Activated CD4-positive, alpha-beta T cell treated with anti-CD3 and anti-CD28 coated beads for 48 hours (primary cell): ENCODE measurements around the gene OR1K1.
A peak's percentile ranks its signal among the peaks of the same experiment; 100 is the strongest.
"Not testable (repeated sequence)": the region's sequence is repeated elsewhere in the genome, so short reads cannot be mapped to it uniquely, and the experiment has no call there.

ENCODE experiments used
- DNase-seq: peaks from one replicate; pipeline ENCODE4 v3.0.0-alpha.2; 2020

OR1K1 gene

GRCh38 chr9:122800066-122801060, at the start of gene OR1K1:
OR1K1 (plus strand) TSS chr9:122800123; CDS start chr9:122800123, 0 bp downstream.
- DNase-seq = no peak

DNA sequence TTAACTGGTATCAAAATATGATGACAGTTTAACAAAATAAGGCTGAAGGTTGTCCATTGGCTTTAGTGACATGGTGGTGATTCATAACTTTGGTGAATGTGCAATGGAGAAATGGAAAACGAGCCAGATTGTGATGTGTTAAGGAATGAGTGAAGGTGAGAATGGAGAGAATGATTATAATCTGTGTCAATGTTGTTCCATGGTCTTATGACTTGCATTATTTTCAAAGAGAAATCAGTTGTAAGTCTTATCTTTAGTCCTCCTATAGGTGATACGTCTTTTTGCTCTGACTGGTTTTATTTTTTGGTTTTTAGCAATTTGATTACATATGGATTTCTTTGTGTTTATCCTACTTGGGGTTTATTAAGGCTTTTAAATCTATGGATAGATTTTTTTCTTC, 45.1 kb upstream of the OR1K1 start:
- no peak for DNase-seq

GRCh38 chr9:122767817-122768216, 32.1 kb upstream of the OR1K1 start:
- no peak for DNase-seq

DNA sequence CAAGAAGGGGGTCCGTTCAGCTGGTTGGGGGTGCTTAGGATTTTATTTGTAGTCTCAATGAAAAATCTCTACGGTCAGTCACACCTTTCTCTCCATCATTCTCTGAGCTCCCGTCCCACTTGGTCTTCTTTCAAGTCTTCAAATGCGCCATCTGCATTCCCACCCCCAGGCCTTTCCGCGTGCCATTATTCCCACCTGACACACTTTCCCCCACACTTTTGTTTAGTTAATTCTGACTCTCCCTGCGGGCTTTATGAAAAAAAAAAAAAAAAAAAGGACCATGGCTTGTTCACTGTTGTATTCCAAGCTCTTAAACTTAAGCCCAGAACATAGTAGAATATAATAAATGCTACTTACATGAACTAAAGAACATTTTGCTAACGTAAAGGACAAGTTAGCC, 22.9 kb upstream of the OR1K1 start:
- DNase-seq = no peak

DNA sequence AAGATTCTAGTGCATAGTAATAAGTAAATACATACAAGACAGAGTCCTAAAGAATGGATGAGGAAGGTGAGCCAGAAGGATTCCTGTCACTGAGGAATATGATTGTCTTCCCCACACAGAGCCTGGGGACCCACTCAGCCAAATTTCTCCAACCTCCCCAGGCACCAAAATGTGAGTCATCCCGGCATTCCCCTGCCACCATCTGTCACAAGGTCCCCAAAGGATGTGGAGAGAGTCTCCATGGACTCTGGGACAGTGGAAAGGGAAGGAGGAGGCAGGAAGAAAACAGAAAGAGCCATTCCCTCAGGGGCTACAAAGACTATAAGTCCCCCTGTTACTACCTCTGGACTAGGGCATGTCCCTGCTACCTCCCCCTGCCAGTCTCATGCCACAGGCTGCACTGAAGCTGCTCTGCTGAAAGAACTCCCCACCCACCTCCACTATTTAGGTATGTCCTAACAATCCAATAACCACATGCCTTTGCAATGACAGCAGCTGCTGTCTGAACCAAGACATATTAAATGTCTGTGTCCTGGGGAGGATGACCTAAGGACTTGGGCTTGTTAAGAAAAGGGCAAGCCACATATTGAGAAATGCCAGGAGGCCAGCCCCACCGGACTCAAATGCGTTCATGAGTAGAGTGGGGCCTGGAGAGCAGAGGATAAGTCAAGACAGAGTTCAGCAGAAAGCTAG, 21.8 kb upstream of the OR1K1 start:
- DNase-seq = no peak

- no peak for DNase-seq
Observed at GRCh38 chr9:122779181-122779580, 20.7 kb upstream of the OR1K1 start.

DNA sequence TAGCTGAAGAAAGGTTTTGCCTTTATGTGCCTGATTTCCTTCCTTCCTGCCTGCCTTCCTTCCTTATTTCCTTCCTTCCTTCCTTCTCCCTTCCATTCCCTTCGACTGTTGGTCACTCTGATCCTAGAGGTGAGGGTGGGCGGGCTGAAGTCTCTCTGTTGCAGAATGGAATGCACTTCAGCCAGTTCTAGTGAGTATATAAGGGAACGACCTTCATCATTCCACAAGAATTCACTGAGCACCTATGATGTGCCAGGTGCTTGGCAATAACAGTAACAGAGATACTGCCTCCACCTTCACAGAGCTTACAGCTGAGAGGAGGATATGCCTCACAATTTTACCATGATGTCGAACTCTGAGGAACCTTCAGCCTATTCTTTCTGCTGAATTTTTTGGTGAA, 19.9 kb upstream of the OR1K1 start:
- DNase-seq = no peak

DNA sequence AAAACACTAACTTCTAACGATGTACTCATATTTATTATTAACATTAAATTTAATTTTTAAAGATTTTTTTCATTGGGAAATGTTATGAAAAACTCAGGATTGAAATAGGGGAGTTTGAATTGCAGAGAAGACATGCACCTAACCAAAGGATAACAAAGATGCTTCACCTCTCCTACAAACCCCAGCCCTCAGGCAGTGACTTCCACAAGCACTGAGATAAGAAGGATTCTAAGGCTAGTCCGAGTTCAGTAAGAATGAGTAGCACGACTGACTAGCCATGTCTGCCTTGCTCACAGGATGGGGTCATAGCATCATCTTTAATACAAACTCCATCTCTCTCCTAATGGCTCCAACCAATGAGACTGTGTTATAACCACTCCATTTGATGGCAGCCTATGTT, 18.3 kb upstream of the OR1K1 start:
- no peak for DNase-seq

GRCh38 chr9:122785269-122785668, 14.7 kb upstream of the OR1K1 start:
- no peak for DNase-seq

GRCh38 chr9:122786338-122786737, 13.6 kb upstream of the OR1K1 start:
- no peak for DNase-seq

DNA sequence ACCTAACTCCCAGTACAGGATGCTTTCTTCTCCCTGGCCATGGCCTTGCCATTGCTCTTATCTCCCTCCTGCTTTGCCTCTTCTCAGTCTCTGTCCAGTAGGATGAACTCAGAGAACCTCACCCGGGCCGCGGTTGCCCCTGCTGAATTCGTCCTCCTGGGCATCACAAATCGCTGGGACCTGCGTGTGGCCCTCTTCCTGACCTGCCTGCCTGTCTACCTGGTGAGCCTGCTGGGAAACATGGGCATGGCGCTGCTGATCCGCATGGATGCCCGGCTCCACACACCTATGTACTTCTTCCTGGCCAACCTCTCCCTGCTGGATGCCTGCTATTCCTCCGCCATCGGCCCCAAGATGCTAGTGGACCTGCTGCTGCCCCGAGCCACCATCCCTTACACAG, 11.1 kb upstream of the OR1K1 start, which contains the start of gene OR5C1:
Gene OR5C1, plus strand, starts transcription at position 103 of the 400 bp plus-strand sequence. Its CDS starts 0 bp downstream, at position 103.
- DNase-seq = no peak

DNA sequence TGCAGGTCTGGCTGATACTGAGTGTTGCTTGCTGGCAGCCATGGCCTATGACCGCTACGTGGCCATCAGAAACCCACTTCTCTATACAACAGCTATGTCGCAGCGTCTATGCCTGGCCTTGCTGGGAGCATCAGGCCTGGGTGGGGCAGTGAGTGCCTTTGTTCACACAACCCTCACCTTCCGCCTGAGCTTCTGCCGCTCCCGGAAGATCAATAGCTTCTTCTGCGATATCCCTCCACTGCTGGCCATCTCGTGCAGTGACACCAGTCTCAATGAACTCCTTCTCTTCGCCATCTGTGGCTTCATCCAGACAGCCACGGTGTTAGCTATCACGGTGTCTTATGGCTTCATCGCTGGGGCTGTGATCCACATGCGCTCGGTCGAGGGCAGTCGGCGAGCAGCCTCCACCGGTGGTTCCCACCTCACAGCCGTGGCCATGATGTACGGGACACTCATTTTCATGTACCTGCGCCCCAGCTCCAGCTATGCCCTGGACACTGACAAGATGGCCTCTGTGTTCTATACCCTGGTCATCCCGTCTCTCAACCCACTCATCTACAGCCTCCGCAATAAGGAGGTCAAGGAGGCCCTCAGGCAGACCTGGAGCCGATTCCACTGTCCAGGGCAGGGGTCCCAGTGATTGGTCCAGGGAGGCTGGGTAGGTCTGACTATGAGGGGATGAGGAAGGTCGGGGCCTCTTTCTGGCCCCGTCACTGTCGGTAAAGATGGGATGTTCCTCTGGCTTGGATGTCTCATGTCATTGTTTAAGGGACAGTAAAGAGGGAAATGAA, 10.5 kb upstream of the OR1K1 start:
- no peak for DNase-seq

DNA sequence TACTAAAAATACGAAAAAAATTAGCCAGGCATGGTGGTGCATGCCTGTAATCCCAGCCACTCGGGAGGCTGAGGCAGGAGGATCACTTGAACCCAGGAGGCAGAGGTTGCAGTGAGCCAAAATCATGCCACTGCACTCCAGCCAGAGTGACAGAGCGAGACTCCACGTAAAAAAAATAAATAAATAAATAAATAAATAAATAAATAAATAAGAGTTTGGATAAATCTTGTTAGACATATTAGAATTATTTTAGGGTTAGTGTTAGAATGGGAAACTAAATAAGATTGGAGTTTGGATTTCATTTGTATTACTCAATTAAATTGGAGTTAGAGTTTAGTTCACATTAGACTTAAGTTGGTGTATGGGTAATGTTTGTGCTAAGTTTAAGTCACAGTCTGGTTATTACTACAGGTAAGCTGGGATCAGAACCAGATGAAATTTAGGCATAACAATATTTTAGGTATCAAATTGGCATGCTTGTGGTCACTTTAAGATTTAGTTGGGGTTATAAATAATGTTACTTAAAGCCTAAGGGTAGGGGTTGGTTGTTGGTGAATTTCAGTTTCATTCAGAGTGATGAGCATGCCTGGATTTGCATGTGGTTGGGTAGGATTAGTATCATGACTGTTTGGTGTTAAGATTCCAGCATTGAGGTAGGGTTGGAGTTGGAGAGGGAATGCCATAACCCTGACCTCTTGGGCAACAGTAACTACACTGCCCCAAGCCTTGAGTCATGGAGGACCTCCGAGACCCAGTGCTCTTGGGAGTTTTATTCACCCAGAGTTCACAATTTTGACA, 7.9 kb upstream of the OR1K1 start:
- no peak for DNase-seq

DNA sequence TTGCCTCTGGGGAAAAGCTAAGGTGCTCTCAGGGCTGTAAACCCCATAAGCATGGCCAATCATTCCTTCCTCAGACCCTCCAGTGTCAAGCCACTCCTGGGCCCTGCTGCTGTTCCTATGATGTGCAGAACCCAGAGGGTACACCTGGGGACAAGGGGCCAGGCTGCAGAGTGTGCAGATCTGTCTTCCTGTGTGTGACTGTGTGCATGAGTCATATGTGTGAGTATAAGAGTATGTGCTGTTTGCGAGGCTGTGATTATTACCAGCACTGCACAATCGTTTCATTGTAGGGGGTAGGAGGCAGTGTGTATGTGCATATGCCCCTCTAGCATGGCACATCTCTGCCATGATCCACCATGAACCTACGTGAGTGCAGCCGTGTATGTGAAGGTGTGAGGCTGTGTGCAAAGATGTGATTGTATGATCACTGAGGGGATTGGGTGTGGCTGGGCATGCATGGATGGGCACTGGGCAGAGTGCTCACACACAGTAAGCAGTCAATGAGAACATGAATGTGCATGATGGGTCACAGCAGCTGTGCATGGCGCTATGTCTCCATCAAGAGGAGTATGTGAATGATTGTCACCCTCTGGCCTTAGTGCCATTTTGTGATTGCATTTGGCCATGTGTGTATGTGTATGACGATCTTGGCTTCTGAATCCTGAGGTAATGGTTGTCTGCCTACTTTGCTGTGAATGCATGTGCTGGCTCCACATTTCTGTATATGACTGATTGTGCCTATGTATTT, 2.4 kb upstream of the OR1K1 start:
- no peak for DNase-seq

- DNase-seq = peak; percentile 50
Observed at GRCh38 chr9:122806661-122807060, 6.7 kb downstream of the OR1K1 start.

- DNase-seq = peak; percentile 78
Observed at GRCh38 chr9:122807271-122807900, 7.5 kb downstream of the OR1K1 start.

DNA sequence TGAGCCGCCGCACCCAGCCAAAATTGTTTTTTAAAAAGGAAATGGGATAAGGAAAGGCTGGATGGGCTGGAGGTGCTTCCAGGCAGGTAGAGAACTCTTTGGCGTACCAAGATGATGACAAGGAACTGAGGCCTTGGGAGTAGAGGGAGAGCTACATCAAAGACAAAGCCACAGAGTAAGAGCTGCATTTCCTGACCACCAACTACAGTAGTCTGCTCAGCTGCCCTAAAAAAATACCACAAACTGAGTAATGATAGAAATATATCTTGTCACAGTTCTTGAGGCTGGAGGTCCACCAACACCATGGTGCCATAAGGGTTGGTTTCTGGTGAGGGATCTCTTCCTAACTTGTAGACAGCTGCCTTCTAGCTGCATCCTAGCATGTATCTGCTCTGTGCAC, 8.2 kb downstream of the OR1K1 start:
- DNase-seq = no peak

DNA sequence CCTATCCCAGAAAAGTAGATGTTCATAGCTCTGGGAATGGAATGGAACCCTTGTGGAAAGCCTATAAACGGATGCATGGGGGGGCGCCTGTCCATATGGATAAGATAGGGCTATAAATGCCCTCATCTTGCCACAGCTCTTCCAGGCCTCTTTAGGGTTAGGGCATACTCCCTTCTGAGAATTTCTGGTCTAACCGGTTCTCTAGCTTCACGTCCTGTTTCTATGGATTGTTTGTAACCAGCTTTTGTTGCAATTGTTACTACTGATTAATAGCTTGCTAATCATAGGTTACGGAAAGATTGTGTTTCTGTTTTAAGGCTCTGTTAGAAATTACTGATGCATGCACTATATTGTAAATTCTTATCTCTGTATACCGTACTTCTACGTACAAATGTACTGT, 9.3 kb downstream of the OR1K1 start:
- DNase-seq = not testable (repeated sequence)

GRCh38 chr9:122810306-122810946, 10.5 kb downstream of the OR1K1 start:
- DNase-seq = peak; percentile 84

DNA sequence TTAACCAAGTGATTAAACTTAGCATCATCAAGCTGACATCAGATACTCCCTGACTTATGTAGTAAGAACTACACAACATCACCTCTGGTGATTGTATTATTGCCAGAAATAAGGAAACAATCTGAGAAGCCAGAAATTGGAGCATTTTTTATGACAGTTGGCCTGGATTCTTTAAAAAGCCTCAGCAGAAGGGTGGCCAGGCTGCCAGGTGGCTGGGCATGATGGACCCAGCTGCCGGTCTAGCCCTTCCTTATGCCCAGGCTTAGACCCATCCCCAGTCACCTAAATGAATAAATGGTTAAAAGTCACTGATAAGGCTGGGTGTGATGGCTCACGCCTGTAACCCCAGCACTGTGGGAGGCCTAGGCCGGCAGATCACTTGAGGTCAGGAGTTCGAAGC, 12.8 kb downstream of the OR1K1 start:
- no peak for DNase-seq
